Parathyroid adenoma (tissue), 2 donors: Measurements from ENCODE around the gene NMUR1.

Experiments used
- H2AFZ ChIP-seq: fragments of 300-600 bp; sonication (generic); one replicate; pipeline ENCODE4 v1.7.0; 2017; ENCODE audit warnings: antibody characterized with exemption, mild to moderate bottlenecking
- H3K27ac ChIP-seq: fragments of 300-600 bp; sonication (generic); one replicate; pipeline ENCODE4 v1.7.0; 2017
- H3K27me3 ChIP-seq: fragments of 300-600 bp; sonication (generic); one replicate; pipeline ENCODE4 v1.7.0; 2017; ENCODE audit warnings: low read length; ENCODE audit not compliant: control insufficient read depth, insufficient read depth
- H3K36me3 ChIP-seq: fragments of 300-600 bp; sonication (generic); one replicate; pipeline ENCODE4 v1.7.0; 2017; ENCODE audit warnings: low read length; ENCODE audit not compliant: control insufficient read depth, insufficient read depth
- H3K4me1 ChIP-seq: fragments of 300-600 bp; sonication (generic); one replicate; pipeline ENCODE4 v1.7.0; 2017; ENCODE audit warnings: control low read depth
- H3K4me2 ChIP-seq: fragments of 300-600 bp; sonication (generic); one replicate; pipeline ENCODE4 v1.7.0; 2017; ENCODE audit warnings: low read length
- H3K4me3 ChIP-seq: fragments of 300-600 bp; sonication (generic); one replicate; pipeline ENCODE4 v1.7.0; 2017; ENCODE audit warnings: low read depth, low read length
- H3K79me2 ChIP-seq: fragments of 300-600 bp; sonication (generic); one replicate; pipeline ENCODE4 v1.7.0; 2017; ENCODE audit warnings: control low read depth
- H3K9ac ChIP-seq: fragments of 300-600 bp; sonication (generic); one replicate; pipeline ENCODE4 v1.7.0; 2017; ENCODE audit warnings: mild to moderate bottlenecking
- H3K9me3 ChIP-seq: fragments of 300-600 bp; sonication (generic); one replicate; pipeline ENCODE4 v1.7.0; 2017; ENCODE audit warnings: low read length; ENCODE audit not compliant: control insufficient read depth
- CTCF ChIP-seq: fragments of 300-600 bp; sonication (generic); IDR thresholded peaks from one replicate; pipeline ENCODE4 v1.7.0; 2017; ENCODE audit warnings: antibody characterized with exemption, mild to moderate bottlenecking
- donor health status: primary hyperparathyroidism.

NMUR1 gene

DNA sequence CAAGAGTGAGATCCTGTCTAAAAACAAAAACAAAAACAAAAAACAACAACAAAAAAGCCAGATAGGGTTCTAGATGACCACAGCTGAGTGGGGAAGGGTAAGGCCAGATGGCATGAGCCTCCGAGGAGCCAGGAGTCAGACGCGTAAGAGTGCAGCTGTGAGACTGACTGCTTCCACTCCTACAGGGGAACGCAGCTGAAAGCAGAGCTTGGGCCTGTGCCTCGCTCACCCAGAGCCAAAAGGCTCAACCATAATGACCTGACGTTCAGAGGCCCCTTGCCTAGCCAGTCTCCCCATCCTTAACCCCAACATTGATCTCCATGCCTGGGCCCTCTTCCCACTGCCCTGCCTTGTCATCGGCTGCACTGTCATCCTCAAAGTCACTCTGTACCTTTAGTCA, 39.4 kb downstream of the NMUR1 start:
- Histone ChIP-seq H3K4me2 (no peak overlapping the region), H3K36me3 (no peaks in the 10 kb centered on the region), H3K79me2 (no peaks in the 10 kb centered on the region), H3K4me3 (no peak overlapping the region), H3K9me3 (no peaks in the 10 kb centered on the region), H2AFZ (no peak overlapping the region), H3K27ac (no peak overlapping the region), H3K27me3 (no peaks in the 10 kb centered on the region), H3K9ac (no peak overlapping the region), H3K4me1 (peaks cover 4% of the 10 kb centered on the region)
- TF ChIP-seq CTCF = no peak

GRCh38 chr2:231489990-231490389, 40.3 kb downstream of the NMUR1 start:
- Histone ChIP-seq H3K9ac (no peak overlapping the region), H3K4me2 (no peak overlapping the region), H3K36me3 (no peaks in the 10 kb centered on the region), H3K9me3 (no peaks in the 10 kb centered on the region), H3K4me1 (peaks cover 4% of the 10 kb centered on the region), H3K27me3 (no peaks in the 10 kb centered on the region), H3K79me2 (no peaks in the 10 kb centered on the region), H3K4me3 (no peak overlapping the region), H3K27ac (no peak overlapping the region), H2AFZ (no peak overlapping the region)
- TF ChIP-seq CTCF = no peak

DNA sequence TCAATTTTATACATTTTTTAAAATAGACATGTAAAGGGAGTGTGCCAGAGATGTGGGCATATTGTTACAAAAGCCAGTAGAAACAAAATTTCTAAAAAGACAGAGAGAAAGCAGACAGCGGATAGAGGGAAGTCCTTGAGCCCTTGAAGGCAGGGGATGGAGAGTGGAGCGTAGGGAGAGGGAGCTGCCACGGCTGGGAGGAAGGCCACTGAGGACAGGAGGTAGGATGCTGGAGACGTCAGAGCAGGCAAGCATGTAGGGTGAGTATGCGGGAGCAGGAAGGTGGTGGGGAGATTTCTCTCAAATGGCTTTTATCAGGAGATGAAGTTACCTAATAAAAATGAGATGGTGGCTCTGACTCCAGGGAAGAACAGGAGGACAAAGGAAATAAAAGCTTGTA, 41.9 kb downstream of the NMUR1 start:
- no peaks in the 10 kb centered on the region for H3K79me2 ChIP-seq
- no peak overlapping the region for H3K4me3 ChIP-seq
- no peak for TF ChIP-seq CTCF
- no peaks in the 10 kb centered on the region for H3K27me3 ChIP-seq
- H3K9ac ChIP-seq = no peak overlapping the region
- no peaks in the 10 kb centered on the region for H3K36me3 ChIP-seq
- peaks cover 4% of the 10 kb centered on the region for H3K4me1 ChIP-seq
- no peak overlapping the region for H2AFZ ChIP-seq
- no peak overlapping the region for H3K4me2 ChIP-seq
- no peak overlapping the region for H3K27ac ChIP-seq
- H3K9me3 ChIP-seq = no peaks in the 10 kb centered on the region

DNA sequence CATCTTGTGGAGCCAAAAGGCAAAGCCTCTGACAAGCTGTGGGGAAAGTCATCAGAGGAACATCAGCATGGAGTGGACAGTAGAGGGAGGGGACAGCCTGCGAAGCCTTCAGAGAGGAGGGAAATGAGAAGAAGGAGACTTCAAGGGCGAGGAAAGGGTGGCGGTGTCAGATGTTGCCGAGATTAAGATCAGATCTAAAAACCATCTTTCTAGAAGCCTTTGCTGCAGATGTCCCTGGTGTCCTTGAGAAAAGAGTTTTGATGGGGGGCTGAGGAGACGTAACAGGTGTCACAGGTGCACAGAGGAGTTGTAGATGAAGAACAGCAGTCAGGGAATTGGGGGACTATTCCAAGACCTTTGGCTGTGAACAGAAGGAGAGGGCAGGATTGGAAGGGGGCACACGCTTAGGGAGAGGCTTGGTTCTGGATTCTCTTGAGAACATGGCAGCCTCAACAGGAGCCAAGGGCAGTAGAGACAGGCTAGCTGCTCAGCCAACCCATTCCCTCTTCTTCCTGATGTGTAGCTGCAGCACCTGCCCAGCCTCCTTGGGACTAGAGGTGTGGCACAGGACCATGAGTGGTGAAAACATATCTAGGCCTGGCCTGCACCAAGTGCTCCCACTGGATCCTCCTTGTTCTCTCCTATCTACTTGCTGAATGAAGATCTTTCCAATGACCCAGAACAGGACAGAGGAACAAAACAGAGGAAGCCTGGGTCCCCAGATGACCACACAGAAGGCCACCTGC, 43.2 kb downstream of the NMUR1 start:
- Histone ChIP-seq H3K79me2 (no peaks in the 10 kb centered on the region), H3K9me3 (no peaks in the 10 kb centered on the region), H3K4me1 (peaks cover 4% of the 10 kb centered on the region), H3K27me3 (no peaks in the 10 kb centered on the region), H3K4me2 (no peak overlapping the region), H3K36me3 (no peaks in the 10 kb centered on the region), H3K27ac (no peak overlapping the region), H3K9ac (no peak overlapping the region), H3K4me3 (no peak overlapping the region), H2AFZ (peak overlapping the region; percentile 43)
- TF ChIP-seq CTCF = no peak
